IMR-90 (cell line): ENCODE measurements around the gene SLC17A6. TPM values are rescaled to one million over a fixed set of nuclear protein-coding genes. Genes with fewer than 3 reads are reported as not detected.

Experiments
- ATAC-seq: fragments of 200-7000 bp; cut with Tn5 transposase; 2 replicates; pipeline ENCODE4 v1.9.1; 2020; ENCODE audit warnings: low read depth, mild to moderate bottlenecking, moderate library complexity
- BruUV-seq: library from RNA; stranded (reverse); fragments of 400-500 nt; replicated peaks from 2 replicates; lab custom pipeline; 2021; lab: Mats Ljungman, UMichigan
- CTCF ChIA-PET: fragments of 300-600 bp; formaldehyde crosslinking; extraction: SDS; loops from one replicate; lab custom pipeline; 2021; ENCODE audit warnings: antibody characterized with exemption; lab: Yijun Ruan, JAX
- POLR2A ChIA-PET: fragments of 300-600 bp; sonication (Branson Sonifier 250); formaldehyde crosslinking; loops from one replicate; lab custom pipeline; 2022; ENCODE audit warnings: antibody characterized with exemption; ENCODE audit not compliant: unreplicated experiment; lab: Charles Lee
- DNase-seq: peaks from one replicate; pipeline ENCODE4 v3.0.0; 2013
- H2AFZ ChIP-seq: replicated peaks from 2 replicates; pipeline ENCODE3; 2013; ENCODE audit warnings: low read length, mild to moderate bottlenecking; ENCODE audit not compliant: poor library complexity
- H2AK5ac ChIP-seq: 2 replicates; pipeline ENCODE4 v1.6.1; 2013; ENCODE audit warnings: low read depth, low read length, inconsistent platforms
- H2AK9ac ChIP-seq: replicated peaks from 2 replicates; pipeline ENCODE3; 2013; ENCODE audit warnings: mild to moderate bottlenecking, low read depth, low read length, moderate library complexity; ENCODE audit not compliant: poor library complexity
- H2BK120ac ChIP-seq: 2 replicates; pipeline ENCODE4 v1.6.1; 2013; ENCODE audit warnings: low read depth, low read length, inconsistent platforms
- H2BK15ac ChIP-seq: 3 replicates; pipeline ENCODE4 v1.6.1; 2013; ENCODE audit warnings: low read depth, low read length, inconsistent platforms
- H2BK20ac ChIP-seq: 2 replicates; pipeline ENCODE4 v1.6.1; 2013; ENCODE audit warnings: low read depth, mild to moderate bottlenecking, inconsistent platforms, low read length, moderate library complexity
- H2BK5ac ChIP-seq: 2 replicates; pipeline ENCODE4 v1.6.1; 2013; ENCODE audit warnings: mild to moderate bottlenecking, low read depth, low read length, inconsistent platforms; ENCODE audit not compliant: poor library complexity, severe bottlenecking
- H3K14ac ChIP-seq: replicated peaks from 2 replicates; pipeline ENCODE4 v1.6.1; 2013; ENCODE audit warnings: low read depth, low read length, inconsistent platforms
- H3K18ac ChIP-seq: 2 replicates; pipeline ENCODE4 v1.6.1; 2013; ENCODE audit warnings: low read depth, low read length, control low read depth
- H3K23ac ChIP-seq: 2 replicates; pipeline ENCODE4 v1.6.1; 2013; ENCODE audit warnings: low read depth, low read length, inconsistent platforms
- H3K27ac ChIP-seq: 2 replicates; pipeline ENCODE4 v1.5.1; 2013; ENCODE audit warnings: mild to moderate bottlenecking, control low read depth, low read length; ENCODE audit not compliant: insufficient read depth
- H3K27me3 ChIP-seq: 2 replicates; pipeline ENCODE4 v1.6.1; 2013; ENCODE audit warnings: low read length; ENCODE audit not compliant: control insufficient read depth, insufficient read depth
- H3K36me3 ChIP-seq: 2 replicates; pipeline ENCODE4 v1.6.1; 2013; ENCODE audit warnings: low read length, mixed read lengths; ENCODE audit not compliant: control insufficient read depth, insufficient read depth
- H3K4ac ChIP-seq: 2 replicates; pipeline ENCODE4 v1.6.1; 2013; ENCODE audit warnings: low read depth, low read length, inconsistent platforms
- H3K4me1 ChIP-seq: 2 replicates; pipeline ENCODE4 v1.6.1; 2013; ENCODE audit warnings: low read length, mixed read lengths; ENCODE audit not compliant: control insufficient read depth, insufficient read depth
- H3K4me2 ChIP-seq: 2 replicates; pipeline ENCODE4 v1.6.1; 2013; ENCODE audit warnings: low read depth, mild to moderate bottlenecking, control low read depth, low read length, moderate library complexity
- H3K4me3 ChIP-seq: 2 replicates; pipeline ENCODE4 v1.5.1; 2013; ENCODE audit warnings: low read depth, mild to moderate bottlenecking, control low read depth, low read length, moderate library complexity; ENCODE audit not compliant: insufficient read depth
- H3K56ac ChIP-seq: 2 replicates; pipeline ENCODE4 v1.6.1; 2013; ENCODE audit warnings: low read length, inconsistent platforms; ENCODE audit not compliant: insufficient read depth; ENCODE audit errors: extremely low read depth
- H3K79me1 ChIP-seq, 2 experiments: 2 replicates each; pipeline ENCODE4 v1.6.1; 2013; ENCODE audit warnings: low read length in 2 of 2, inconsistent platforms in 1 of 2, low read depth in 1 of 2
- H3K9ac ChIP-seq: 2 replicates; pipeline ENCODE4 v1.6.1; 2013; ENCODE audit warnings: low read depth, low read length, control low read depth
- H3K9me1 ChIP-seq: 2 replicates; pipeline ENCODE4 v1.6.1; 2013; ENCODE audit warnings: low read length, inconsistent platforms; ENCODE audit not compliant: insufficient read depth
- H3K9me3 ChIP-seq: 2 replicates; pipeline ENCODE4 v1.6.1; 2013; ENCODE audit warnings: low read length; ENCODE audit not compliant: control insufficient read depth, insufficient read depth
- H4K20me1 ChIP-seq: 2 replicates; pipeline ENCODE4 v1.6.1; 2013; ENCODE audit warnings: low read length, inconsistent platforms; ENCODE audit not compliant: insufficient read depth
- H4K5ac ChIP-seq: 2 replicates; pipeline ENCODE4 v1.6.1; 2013; ENCODE audit warnings: mild to moderate bottlenecking, low read depth, low read length, control low read depth
- H4K8ac ChIP-seq, 2 experiments: 2 replicates each; pipeline ENCODE4 v1.6.1; 2013; ENCODE audit warnings: low read depth in 2 of 2, low read length in 2 of 2, control low read depth in 1 of 2, inconsistent platforms in 1 of 2
- H4K91ac ChIP-seq: 2 replicates; pipeline ENCODE4 v1.6.1; 2013; ENCODE audit warnings: low read depth, low read length, inconsistent platforms; ENCODE audit not compliant: insufficient read depth
- BHLHE40 ChIP-seq: fragments of 150-350 bp; IDR thresholded peaks from 2 replicates; pipeline ENCODE4 v1.6.1; 2016; ENCODE audit warnings: mild to moderate bottlenecking, low read depth, low read length
- CEBPB ChIP-seq: IDR thresholded peaks from 2 replicates; pipeline ENCODE4 v1.6.1; 2012; ENCODE audit warnings: low read depth, low read length, improper control_type of control experiment
- CHD1 ChIP-seq: IDR thresholded peaks from 2 replicates; pipeline ENCODE4 v1.6.1; 2012; ENCODE audit warnings: low read depth, low read length, improper control_type of control experiment
- CTCF ChIP-seq: conservative IDR thresholded peaks from 2 replicates; pipeline ENCODE4 v1.5.1; 2012; ENCODE audit warnings: mild to moderate bottlenecking, low read depth, low read length, improper control_type of control experiment
- FOS ChIP-seq: fragments of 150-350 bp; IDR thresholded peaks from 2 replicates; pipeline ENCODE4 v1.6.1; 2016; ENCODE audit warnings: low read depth, low read length
- MAZ ChIP-seq: IDR thresholded peaks from 2 replicates; pipeline ENCODE4 v1.6.1; 2012; ENCODE audit warnings: low read depth, mild to moderate bottlenecking, low read length, improper control_type of control experiment, moderate library complexity, borderline replicate concordance
- MXI1 ChIP-seq: IDR thresholded peaks from 2 replicates; pipeline ENCODE4 v1.6.1; 2012; ENCODE audit warnings: low read depth, mild to moderate bottlenecking, low read length, moderate library complexity, borderline replicate concordance
- NFE2L2 ChIP-seq: fragments of 150-350 bp; IDR thresholded peaks from 2 replicates; pipeline ENCODE4 v1.6.1; 2016; ENCODE audit warnings: low read depth, mild to moderate bottlenecking, low read length
- POLR2A ChIP-seq: IDR thresholded peaks from 2 replicates; pipeline ENCODE4 v1.6.1; 2012; ENCODE audit warnings: mild to moderate bottlenecking, low read depth, low read length
- RAD21 ChIP-seq: IDR thresholded peaks from 2 replicates; pipeline ENCODE4 v1.6.1; 2012; ENCODE audit warnings: low read length, improper control_type of control experiment
- RCOR1 ChIP-seq: IDR thresholded peaks from 2 replicates; pipeline ENCODE4 v1.6.1; 2012; ENCODE audit warnings: mild to moderate bottlenecking, low read length, improper control_type of control experiment; ENCODE audit not compliant: insufficient replicate concordance
- SMC3 ChIP-seq: fragments of 150-350 bp; IDR thresholded peaks from 2 replicates; pipeline ENCODE4 v1.6.1; 2016; ENCODE audit warnings: low read depth, mild to moderate bottlenecking, antibody characterized with exemption, low read length, moderate library complexity
- USF2 ChIP-seq: fragments of 150-350 bp; IDR thresholded peaks from 2 replicates; pipeline ENCODE4 v1.6.1; 2017; ENCODE audit warnings: mild to moderate bottlenecking, antibody characterized with exemption, low read length, low read depth
- WGBS, 2 experiments: methylation state at CpG; one replicate each; pipeline versions ENCODE4 v1.1.5 to v1.1.7; 2013; ENCODE audit warnings: missing lambda C conversion rate in 2 of 2; ENCODE audit not compliant: insufficient read length in 1 of 2; ENCODE audit errors: extremely low coverage in 2 of 2; 5-methylcytosine and 5-hydroxymethylcytosine counted together
- dilution Hi-C: fragments of 300-500 bp; cut with HindIII; formaldehyde crosslinking; loops from one replicate; pipeline ENCODE4 v1.14.3; 2018; ENCODE audit warnings: low sequenced_read_pairs; ENCODE audit not compliant: unreplicated experiment
- in situ Hi-C: fragments of 300-500 bp; cut with MboI; formaldehyde crosslinking; loops from 3 replicates; pipeline ENCODE4 v1.14.3; 2019; ENCODE audit warnings: low sequenced_read_pairs, inconsistent platforms, mixed read lengths
- intact Hi-C: fragments of 100-400 bp; cut with micrococcal nuclease; formaldehyde crosslinking; loops from 2 replicates; pipeline ENCODE4 v1.10.0; 2022
- polyA plus RNA-seq, 3 experiments: library from polyadenylated mRNA; depleted of rRNA; stranded (reverse); fragments of >200 nt; gene quantifications; 2 replicates each; pipeline ENCODE4 v1.2.3, GENCODE V29; 2012; ENCODE audit warnings: low replicate concordance in 1 of 3
- total RNA-seq: library from RNA; depleted of rRNA; stranded (reverse); fragments of >200 nt; gene quantifications from 2 replicates; pipeline ENCODE4 v1.2.3, GENCODE V29; 2012

Gene SLC17A6
- total and polyA plus RNA-seq, 2 of the 4 experiments (the other 2 are of a cell fraction) = not detected

GRCh38 chr11:22341588-22341931 lies 3.4 kb downstream of the SLC17A6 start:
- no peaks in the 10 kb centered on the region for H4K20me1 ChIP-seq
- 0 out of 2 replicates have a peak, but pooled peaks cover 2% of the 10 kb centered on the region for H3K9me3 ChIP-seq
- H2AK9ac ChIP-seq = no peak overlapping the region
- H3K4me2 ChIP-seq = no peak overlapping the region
- H2BK15ac ChIP-seq = no peak overlapping the region
- H2AFZ ChIP-seq = no peak overlapping the region
- no peak overlapping the region for H4K5ac ChIP-seq
- H4K91ac ChIP-seq = no peak overlapping the region
- POLR2A ChIA-PET = no interaction called here
- DNase-seq (no peak), ATAC-seq (no peak)
- H2BK120ac ChIP-seq = no peak overlapping the region
- no peak overlapping the region for H3K23ac ChIP-seq
- H3K27me3 ChIP-seq = peaks cover 40% of the 10 kb centered on the region
- H3K18ac ChIP-seq = no peak overlapping the region
- H2BK5ac ChIP-seq = no peak overlapping the region
- in situ Hi-C loops (no loop called here), intact Hi-C loops (no loop called here), dilution Hi-C loops (no loop called here)
- no peak overlapping the region for H3K14ac ChIP-seq
- no TSS peak for BruUV-seq
- H4K8ac ChIP-seq = no peak overlapping the region
- no peaks in the 10 kb centered on the region for H3K9me1 ChIP-seq
- TF ChIP-seq MXI1 (no peak), RCOR1 (no peak), MAZ (no peak), BHLHE40 (no peak), FOS (no peak), SMC3 (no peak), RAD21 (no peak), CHD1 (no peak), POLR2A (no peak), USF2 (no peak), CEBPB (no peak), CTCF (no peak), NFE2L2 (no peak)
- H2AK5ac ChIP-seq = no peak overlapping the region
- CTCF ChIA-PET = no interaction called here
- H3K79me1 ChIP-seq = no peaks in the 10 kb centered on the region
- no peak overlapping the region for H3K4ac ChIP-seq
- no peak overlapping the region for H3K4me3 ChIP-seq
- no peaks in the 10 kb centered on the region for H3K4me1 ChIP-seq
- no peak overlapping the region for H2BK20ac ChIP-seq
- no peaks in the 10 kb centered on the region for H3K36me3 ChIP-seq
- no peak overlapping the region for H3K9ac ChIP-seq
- no peak overlapping the region for H3K27ac ChIP-seq
- no peak overlapping the region for H3K56ac ChIP-seq
- WGBS, 2 experiments = 4% methylated on average over 12 of the region's 23 CpGs; no CpG with 5 or more reads in 1 of the 2 experiments
